NT2/D1 (cell line): ENCODE data around the gene B9D2.

Experiments used
- DNase-seq: peaks from one replicate; pipeline ENCODE4 v3.0.0-alpha.2; 2011; ENCODE audit warnings: low read depth, low spot score
- H3K27me3 ChIP-seq: 2 replicates; pipeline ENCODE4 v1.6.0; 2011; ENCODE audit warnings: mild to moderate bottlenecking; ENCODE audit not compliant: insufficient read length, insufficient read depth
- H3K36me3 ChIP-seq: 2 replicates; pipeline ENCODE4 v1.6.1; 2011; ENCODE audit warnings: mild to moderate bottlenecking, low read length, mixed read lengths; ENCODE audit not compliant: insufficient read depth, insufficient read length
- H3K4me1 ChIP-seq: 2 replicates; pipeline ENCODE4 v1.5.1; 2011; ENCODE audit not compliant: insufficient read depth, insufficient read length
- H3K4me3 ChIP-seq: 2 replicates; pipeline ENCODE4 v1.5.1; 2011; ENCODE audit warnings: low read depth; ENCODE audit not compliant: insufficient read length
- H3K9ac ChIP-seq: 2 replicates; pipeline ENCODE4 v1.6.0; 2011; ENCODE audit warnings: low read depth; ENCODE audit not compliant: insufficient read length
- H3K9me3 ChIP-seq: 2 replicates; pipeline ENCODE4 v1.5.1; 2011; ENCODE audit warnings: mild to moderate bottlenecking, low read length; ENCODE audit not compliant: insufficient read depth
- SUZ12 ChIP-seq: IDR thresholded peaks from 2 replicates; pipeline ENCODE4 v1.6.1; 2011; ENCODE audit not compliant: insufficient read length, insufficient read depth; ENCODE audit errors: extremely low read depth
- YY1 ChIP-seq: IDR thresholded peaks from 2 replicates; pipeline ENCODE4 v1.6.1; 2011; ENCODE audit not compliant: insufficient read length, insufficient read depth
- ZNF274 ChIP-seq: IDR thresholded peaks from 2 replicates; pipeline ENCODE4 v1.6.1; 2011; ENCODE audit warnings: mild to moderate bottlenecking, low read depth, low read length

The B9D2 gene

GRCh38 chr19:41321204-41321599, 42.7 kb downstream of the B9D2 start:
- no peak for DNase-seq
- H3K9ac ChIP-seq: no peak overlapping the region
- H3K36me3 ChIP-seq: peaks cover 54% of the 10 kb centered on the region
- no peak for TF ChIP-seq SUZ12
- no peak for TF ChIP-seq YY1
- no peak for TF ChIP-seq ZNF274
- no peaks in the 10 kb centered on the region for H3K27me3 ChIP-seq
- H3K4me1 ChIP-seq: peaks cover 40% of the 10 kb centered on the region
- H3K4me3 ChIP-seq: no peak overlapping the region
- peaks cover 6% of the 10 kb centered on the region; the same call in 1 of the 2 replicates for H3K9me3 ChIP-seq

GRCh38 chr19:41320568-41320967, 43.4 kb downstream of the B9D2 start:
- peaks cover 7% of the 10 kb centered on the region; the same call in 1 of the 2 replicates for H3K9me3 ChIP-seq
- TF ChIP-seq YY1 (no peak), SUZ12 (no peak), ZNF274 (no peak)
- H3K36me3 ChIP-seq: peaks cover 60% of the 10 kb centered on the region

GRCh38 chr19:41320185-41320518, 43.8 kb downstream of the B9D2 start:
- TF ChIP-seq YY1 (no peak), SUZ12 (no peak), ZNF274 (no peak)

More at GRCh38 chr19:41320568-41320967, 43.4 kb downstream of the B9D2 start:
- no peak overlapping the region for H3K4me3 ChIP-seq
- H3K9ac ChIP-seq: no peak overlapping the region
- H3K27me3 ChIP-seq: no peaks in the 10 kb centered on the region
- no peak for DNase-seq
- peaks cover 34% of the 10 kb centered on the region for H3K4me1 ChIP-seq

GRCh38 chr19:41319500-41320184, 44.3 kb downstream of the B9D2 start:
- TF ChIP-seq SUZ12 (no peak), ZNF274 (no peak), YY1 (no peak)
- Histone ChIP-seq H3K36me3 (peaks cover 67% of the 10 kb centered on the region), H3K4me3 (no peak overlapping the region), H3K4me1 (peaks cover 34% of the 10 kb centered on the region), H3K9ac (no peak overlapping the region), H3K27me3 (no peaks in the 10 kb centered on the region), H3K9me3 (peaks cover 7% of the 10 kb centered on the region; the same call in 1 of the 2 replicates)
- no peak for DNase-seq

More at GRCh38 chr19:41320185-41320518, 43.8 kb downstream of the B9D2 start:
- Histone ChIP-seq H3K36me3 (peaks cover 64% of the 10 kb centered on the region), H3K9me3 (peaks cover 7% of the 10 kb centered on the region; the same call in 1 of the 2 replicates), H3K4me3 (no peak overlapping the region), H3K9ac (no peak overlapping the region), H3K4me1 (peaks cover 34% of the 10 kb centered on the region), H3K27me3 (no peaks in the 10 kb centered on the region)
- no peak for DNase-seq

- Histone ChIP-seq H3K9me3 (peaks cover 7% of the 10 kb centered on the region; the same call in 1 of the 2 replicates), H3K4me3 (no peak overlapping the region), H3K36me3 (peaks cover 72% of the 10 kb centered on the region), H3K27me3 (no peaks in the 10 kb centered on the region), H3K9ac (no peak overlapping the region), H3K4me1 (peaks cover 28% of the 10 kb centered on the region)
- TF ChIP-seq SUZ12: no peak
- no peak for TF ChIP-seq ZNF274
- TF ChIP-seq YY1: no peak
- DNase-seq: no peak
These were observed 45.1 kb downstream of the B9D2 start for GRCh38 chr19:41318696-41319499.

GRCh38 chr19:41316306-41316920, 47.5 kb downstream of the B9D2 start:
- no peak overlapping the region for H3K4me3 ChIP-seq
- TF ChIP-seq ZNF274 (no peak), SUZ12 (no peak), YY1 (no peak)
- H3K9ac ChIP-seq: no peak overlapping the region
- H3K36me3 ChIP-seq: peaks cover 81% of the 10 kb centered on the region
- peaks cover 7% of the 10 kb centered on the region; the same call in 1 of the 2 replicates for H3K9me3 ChIP-seq
- H3K27me3 ChIP-seq: no peaks in the 10 kb centered on the region
- no peak for DNase-seq
- H3K4me1 ChIP-seq: peaks cover 13% of the 10 kb centered on the region

- Histone ChIP-seq H3K27me3 (no peaks in the 10 kb centered on the region), H3K36me3 (peaks cover 53% of the 10 kb centered on the region), H3K9ac (peak overlapping the region; percentile 4), H3K9me3 (peaks cover 6% of the 10 kb centered on the region; the same call in 1 of the 2 replicates), H3K4me1 (peaks cover 5% of the 10 kb centered on the region), H3K4me3 (no peak overlapping the region)
- TF ChIP-seq YY1 (no peak), SUZ12 (no peak), ZNF274 (no peak)
- no peak for DNase-seq
These were observed 52.3 kb downstream of the B9D2 start for GRCh38 chr19:41311613-41312012.
